ENCODE results near the gene ZNF598. TPM values are rescaled to one million over a fixed set of nuclear protein-coding genes. Genes with fewer than 3 reads are reported as not detected.

ZNF598 gene
- polyA plus RNA-seq, 2 of the 4 experiments (the other 2 are of a cell fraction), result 17.7 to 33.8 TPM

DNA sequence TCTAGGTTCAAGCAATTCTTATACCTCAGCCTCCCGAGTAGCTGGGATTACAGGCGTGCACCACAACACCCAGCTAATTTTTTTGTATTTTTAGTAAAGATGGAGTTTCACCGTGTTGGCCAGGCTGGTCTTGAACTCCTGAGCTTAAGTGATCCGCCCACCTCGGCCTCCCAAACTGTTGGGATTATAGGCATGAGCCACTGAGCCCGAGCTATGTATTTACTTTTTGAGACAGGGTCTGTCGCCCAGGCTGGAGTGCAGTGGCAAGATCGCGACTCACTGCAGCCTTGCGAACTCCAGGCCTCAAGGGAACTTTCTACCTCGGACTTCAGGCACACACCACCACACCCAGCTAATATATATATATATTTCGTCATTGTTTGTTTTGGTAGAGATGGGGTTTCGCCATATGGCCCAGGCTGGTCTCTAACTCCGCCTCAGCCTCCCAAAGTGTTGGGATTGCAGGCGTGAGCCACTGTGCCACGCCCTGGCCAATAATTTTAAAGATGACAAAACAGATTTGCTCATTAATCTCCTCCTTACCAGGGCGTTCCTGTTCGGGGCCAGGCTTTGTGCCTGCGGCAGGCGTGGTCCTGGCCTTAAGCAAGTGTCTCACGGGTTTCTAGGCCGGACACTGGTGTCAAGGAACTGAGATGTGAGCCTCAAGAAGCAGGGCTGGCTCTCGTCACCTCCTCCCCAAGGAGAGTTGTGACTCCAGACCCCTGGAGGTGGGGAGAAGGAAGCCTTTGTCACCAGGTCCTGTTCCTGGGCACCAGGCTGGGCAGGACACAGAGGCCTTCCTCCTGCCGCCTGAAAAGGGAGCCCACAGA, 5.7 kb upstream of the ZNF598 start:
- DNase-seq (ENCODE audit: low read depth in 1 of 2, low spot score in 1 of 2), result peak in 1 of 2 experiments; percentile 98
- 8% methylated on average over 23 of the region's 24 CpGs for WGBS (ENCODE audit: missing lambda C conversion rate)
- peak overlapping the region; percentile 74 for H3K4me2 ChIP-seq
- H3K4me1 ChIP-seq, result peaks cover 34% of the 10 kb centered on the region
- peak overlapping the region; percentile 93 to 94 for H3K27ac ChIP-seq
- H3K4me3 ChIP-seq, result 0 out of 3 replicates have a peak overlapping the region, but pooled peaks have one; percentile 8
- ChIA-PET POLR2A (interaction anchor here (0.8 to 2.3 kb wide), 4 partner anchors 32 to 140 kb away, joined by 4 to 9 read pairs (median 5); partner anchors contain the start of genes NTHL1, RPS2, TRAF7 and TSC2), CTCF (interaction anchor here (0.7 to 5.4 kb wide), 13 partner anchors 8 to 129 kb away, joined by 3 to 41 read pairs (median 5); partner anchors contain the start of gene NHERF2)
- peak; percentile 90 to 91 for ATAC-seq
- no peak for FAIRE-seq
- H3K9me3 ChIP-seq, result no peaks in the 10 kb centered on the region
- TF ChIP-seq RARB (CRISPR knock-in tag; IDR thresholded peaks at IDR 0.05) (no peak), JUNB (IDR thresholded peaks at IDR 0.05) (no peak), EP300 (IDR thresholded peaks at IDR 0.05) (no peak), KDM5A (IDR thresholded peaks at IDR 0.05) (no peak), MYC (IDR thresholded peaks at IDR 0.05; ENCODE audit: borderline replicate concordance, low read length) (peak; percentile 28; the same call in 1 of the 2 replicates), JUN (IDR thresholded peaks at IDR 0.05) (peak; percentile 69 to 79; a peak in 4 of 5 replicates), CBX8 (IDR thresholded peaks at IDR 0.05) (no peak), NFE2L2 (conservative IDR thresholded peaks at IDR 0.05; ENCODE audit: low read length) (no peak), NPAS2 (CRISPR knock-in tag; IDR thresholded peaks at IDR 0.05; ENCODE audit: borderline replicate concordance) (no peak), RFX5 (IDR thresholded peaks at IDR 0.05) (no peak), HOXA7 (CRISPR knock-in tag; IDR thresholded peaks at IDR 0.05) (no peak), SMC3 (IDR thresholded peaks at IDR 0.05) (no peak), PHF8 (IDR thresholded peaks at IDR 0.05; ENCODE audit: borderline replicate concordance, low read depth) (no peak), EHMT2 (IDR thresholded peaks at IDR 0.05; ENCODE audit: low read depth) (no peak), ZC3H11A (IDR thresholded peaks at IDR 0.05) (no peak), FOSL2 (IDR thresholded peaks at IDR 0.05) (no peak), FOSL2 (CRISPR knock-in tag; IDR thresholded peaks at IDR 0.05) (no peak), TFCP2L1 (CRISPR knock-in tag; IDR thresholded peaks at IDR 0.05) (0 out of 2 replicates have a peak, but pooled peaks have one; percentile 68), NR3C1 (IDR thresholded peaks at IDR 0.05) (no peak), SREBF2 (IDR thresholded peaks at IDR 0.05) (no peak), KDM1A (IDR thresholded peaks at IDR 0.05; ENCODE audit: low read depth) (no peak), CEBPB (IDR thresholded peaks at IDR 0.05) (peak; percentile 86 to 94), MAFK (IDR thresholded peaks at IDR 0.05; ENCODE audit: partially characterized antibody) (peak; percentile 27), RNF2 (IDR thresholded peaks at IDR 0.05; ENCODE audit: borderline replicate concordance, low read depth) (no peak), HOXB13 (CRISPR knock-in tag; IDR thresholded peaks at IDR 0.05; ENCODE audit: low read depth) (no peak), FOXS1 (CRISPR knock-in tag; IDR thresholded peaks at IDR 0.05) (no peak), HDAC2 (IDR thresholded peaks at IDR 0.05) (no peak), FOSB (CRISPR knock-in tag; IDR thresholded peaks at IDR 0.05) (no peak)
- TF ChIP-seq, protein P1, sequence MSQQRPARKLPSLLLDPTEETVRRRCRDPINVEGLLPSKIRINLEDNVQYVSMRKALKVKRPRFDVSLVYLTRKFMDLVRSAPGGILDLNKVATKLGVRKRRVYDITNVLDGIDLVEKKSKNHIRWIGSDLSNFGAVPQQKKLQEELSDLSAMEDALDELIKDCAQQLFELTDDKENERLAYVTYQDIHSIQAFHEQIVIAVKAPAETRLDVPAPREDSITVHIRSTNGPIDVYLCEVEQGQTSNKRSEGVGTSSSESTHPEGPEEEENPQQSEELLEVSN (IDR thresholded peaks at IDR 0.05; ENCODE audit: borderline replicate concordance, low read depth), result 0 out of 2 replicates have a peak, but pooled peaks have one; percentile 17
- TF ChIP-seq, protein P2, sequence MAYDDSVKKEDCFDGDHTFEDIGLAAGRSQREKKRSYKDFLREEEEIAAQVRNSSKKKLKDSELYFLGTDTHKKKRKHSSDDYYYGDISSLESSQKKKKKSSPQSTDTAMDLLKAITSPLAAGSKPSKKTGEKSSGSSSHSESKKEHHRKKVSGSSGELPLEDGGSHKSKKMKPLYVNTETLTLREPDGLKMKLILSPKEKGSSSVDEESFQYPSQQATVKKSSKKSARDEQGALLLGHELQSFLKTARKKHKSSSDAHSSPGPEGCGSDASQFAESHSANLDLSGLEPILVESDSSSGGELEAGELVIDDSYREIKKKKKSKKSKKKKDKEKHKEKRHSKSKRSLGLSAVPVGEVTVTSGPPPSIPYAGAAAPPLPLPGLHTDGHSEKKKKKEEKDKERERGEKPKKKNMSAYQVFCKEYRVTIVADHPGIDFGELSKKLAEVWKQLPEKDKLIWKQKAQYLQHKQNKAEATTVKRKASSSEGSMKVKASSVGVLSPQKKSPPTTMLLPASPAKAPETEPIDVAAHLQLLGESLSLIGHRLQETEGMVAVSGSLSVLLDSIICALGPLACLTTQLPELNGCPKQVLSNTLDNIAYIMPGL (CRISPR knock-in tag; IDR thresholded peaks at IDR 0.05; ENCODE audit: borderline replicate concordance), result no peak
- TF ChIP-seq, protein P3, sequence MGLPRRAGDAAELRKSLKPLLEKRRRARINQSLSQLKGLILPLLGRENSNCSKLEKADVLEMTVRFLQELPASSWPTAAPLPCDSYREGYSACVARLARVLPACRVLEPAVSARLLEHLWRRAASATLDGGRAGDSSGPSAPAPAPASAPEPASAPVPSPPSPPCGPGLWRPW (IDR thresholded peaks at IDR 0.05), result peak; percentile 73
- TF ChIP-seq, protein P4, sequence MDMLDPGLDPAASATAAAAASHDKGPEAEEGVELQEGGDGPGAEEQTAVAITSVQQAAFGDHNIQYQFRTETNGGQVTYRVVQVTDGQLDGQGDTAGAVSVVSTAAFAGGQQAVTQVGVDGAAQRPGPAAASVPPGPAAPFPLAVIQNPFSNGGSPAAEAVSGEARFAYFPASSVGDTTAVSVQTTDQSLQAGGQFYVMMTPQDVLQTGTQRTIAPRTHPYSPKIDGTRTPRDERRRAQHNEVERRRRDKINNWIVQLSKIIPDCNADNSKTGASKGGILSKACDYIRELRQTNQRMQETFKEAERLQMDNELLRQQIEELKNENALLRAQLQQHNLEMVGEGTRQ (IDR thresholded peaks at IDR 0.05), result 0 out of 2 replicates have a peak, but pooled peaks have one; percentile 18
- TF ChIP-seq, protein P5, sequence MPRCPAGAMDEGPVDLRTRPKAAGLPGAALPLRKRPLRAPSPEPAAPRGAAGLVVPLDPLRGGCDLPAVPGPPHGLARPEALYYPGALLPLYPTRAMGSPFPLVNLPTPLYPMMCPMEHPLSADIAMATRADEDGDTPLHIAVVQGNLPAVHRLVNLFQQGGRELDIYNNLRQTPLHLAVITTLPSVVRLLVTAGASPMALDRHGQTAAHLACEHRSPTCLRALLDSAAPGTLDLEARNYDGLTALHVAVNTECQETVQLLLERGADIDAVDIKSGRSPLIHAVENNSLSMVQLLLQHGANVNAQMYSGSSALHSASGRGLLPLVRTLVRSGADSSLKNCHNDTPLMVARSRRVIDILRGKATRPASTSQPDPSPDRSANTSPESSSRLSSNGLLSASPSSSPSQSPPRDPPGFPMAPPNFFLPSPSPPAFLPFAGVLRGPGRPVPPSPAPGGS (IDR thresholded peaks at IDR 0.05), result no peak
- TF ChIP-seq, protein P6, sequence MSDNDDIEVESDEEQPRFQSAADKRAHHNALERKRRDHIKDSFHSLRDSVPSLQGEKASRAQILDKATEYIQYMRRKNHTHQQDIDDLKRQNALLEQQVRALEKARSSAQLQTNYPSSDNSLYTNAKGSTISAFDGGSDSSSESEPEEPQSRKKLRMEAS (IDR thresholded peaks at IDR 0.05), result no peak; the same call in none of the 2 replicates
